HepG2 (cell line): ENCODE measurements around the gene KRTAP1-5. TPM values are rescaled to one million over a fixed set of nuclear protein-coding genes. Genes with fewer than 3 reads are reported as not detected.

Experiments
- CEBPB ChIP-seq: IDR thresholded peaks from 2 replicates; pipeline ENCODE4 v1.6.1; 2011; ENCODE audit warnings: low read depth, low read length, improper control_type of control experiment, borderline replicate concordance
- DRAP1 ChIP-seq: IDR thresholded peaks from 2 replicates; pipeline ENCODE4 v1.6.1; 2016; ENCODE audit warnings: missing genetic modification reagents, missing compliant biosample characterization
- E2F1 ChIP-seq: sonication (generic); formaldehyde crosslinking; IDR thresholded peaks from 2 replicates; pipeline ENCODE4 v1.5.0; 2020; ENCODE audit warnings: missing genetic modification reagents
- ELK4 ChIP-seq: sonication (generic); formaldehyde crosslinking; IDR thresholded peaks from 2 replicates; pipeline ENCODE4 v1.9.0; 2021; ENCODE audit warnings: missing genetic modification reagents, borderline replicate concordance
- GTF3A ChIP-seq: sonication (generic); formaldehyde crosslinking; conservative IDR thresholded peaks from 2 replicates; pipeline ENCODE4 v1.4.0; 2020; ENCODE audit warnings: mild to moderate bottlenecking, missing genetic modification reagents
- HOMEZ ChIP-seq: IDR thresholded peaks from 2 replicates; pipeline ENCODE4 v1.6.1; 2016; ENCODE audit warnings: low read depth
- IKZF5 ChIP-seq: IDR thresholded peaks from 2 replicates; pipeline ENCODE4 v1.6.1; 2018; ENCODE audit warnings: missing genetic modification reagents, mild to moderate bottlenecking, missing compliant biosample characterization
- MED8 ChIP-seq: sonication (generic); formaldehyde crosslinking; IDR thresholded peaks from 2 replicates; pipeline ENCODE4 v1.8.1; 2023; ENCODE audit warnings: mild to moderate bottlenecking, missing genetic modification reagents; ENCODE audit not compliant: insufficient replicate concordance
- ONECUT2 ChIP-seq: sonication (generic); formaldehyde crosslinking; IDR thresholded peaks from 2 replicates; pipeline ENCODE4 v1.4.0; 2020; ENCODE audit warnings: missing genetic modification reagents
- PCBP1 ChIP-seq: fragments of 200-400 bp; formaldehyde crosslinking; IDR thresholded peaks from 2 replicates; pipeline ENCODE4 v1.6.1; 2017; ENCODE audit warnings: mild to moderate bottlenecking, low read depth, low read length, borderline replicate concordance
- PRMT3 ChIP-seq: sonication (generic); formaldehyde crosslinking; IDR thresholded peaks from 2 replicates; pipeline ENCODE4 v1.8.1; 2022; ENCODE audit warnings: low read depth, mild to moderate bottlenecking, moderate library complexity, missing genetic modification reagents, borderline replicate concordance
- RBAK ChIP-seq: sonication (generic); formaldehyde crosslinking; IDR thresholded peaks from 2 replicates; pipeline ENCODE4 v1.5.1; 2020; ENCODE audit warnings: mild to moderate bottlenecking, missing genetic modification reagents
- REXO4 ChIP-seq: sonication (generic); formaldehyde crosslinking; IDR thresholded peaks from 2 replicates; pipeline ENCODE4 v1.8.0; 2022; ENCODE audit warnings: missing genetic modification reagents, mild to moderate bottlenecking, borderline replicate concordance
- RFX1 ChIP-seq: fragments of 450-650 bp; IDR thresholded peaks from 2 replicates; pipeline ENCODE4 v1.6.1; 2017
- SIX4 ChIP-seq: sonication (generic); formaldehyde crosslinking; IDR thresholded peaks from 2 replicates; pipeline ENCODE4 v1.4.0; 2020; ENCODE audit warnings: missing genetic modification reagents
- SOX6 ChIP-seq, 2 experiments: fragments of 450-650 bp in 1 of 2; sonication (generic) in 1 of 2; formaldehyde crosslinking in 1 of 2; IDR thresholded peaks; 2 replicates each; pipeline versions ENCODE4 v1.4.0 to v1.6.1; 2017 to 2020; ENCODE audit warnings: antibody characterized with exemption in 1 of 2, mild to moderate bottlenecking in 1 of 2, missing genetic modification reagents in 1 of 2
- TFAP4 ChIP-seq: sonication (generic); IDR thresholded peaks from 2 replicates; pipeline ENCODE4 v1.6.1; 2016; ENCODE audit warnings: low read depth, borderline replicate concordance
- TIGD3 ChIP-seq: sonication (generic); formaldehyde crosslinking; IDR thresholded peaks from 2 replicates; pipeline ENCODE4 v1.5.1; 2020; ENCODE audit warnings: mild to moderate bottlenecking, missing genetic modification reagents, borderline replicate concordance
- YY1 ChIP-seq: IDR thresholded peaks from 2 replicates; pipeline ENCODE4 v1.6.1; 2011; ENCODE audit warnings: low read length, low read depth, moderate library complexity, mild to moderate bottlenecking; ENCODE audit not compliant: insufficient read depth, insufficient replicate concordance
- ZMYM2 ChIP-seq: sonication (generic); formaldehyde crosslinking; IDR thresholded peaks from 2 replicates; pipeline ENCODE4 v1.8.0; 2022; ENCODE audit warnings: mild to moderate bottlenecking, missing genetic modification reagents
- ZNF260 ChIP-seq: sonication (generic); formaldehyde crosslinking; IDR thresholded peaks from 2 replicates; pipeline ENCODE4 v1.4.0; 2020; ENCODE audit warnings: missing genetic modification reagents, low read depth, mild to moderate bottlenecking, borderline replicate concordance
- ZNF296 ChIP-seq: sonication (generic); formaldehyde crosslinking; conservative IDR thresholded peaks from 2 replicates; pipeline ENCODE4 v1.5.0; 2020; ENCODE audit warnings: mild to moderate bottlenecking, missing genetic modification reagents
- polyA plus RNA-seq, 8 experiments: library from polyadenylated mRNA; depleted of rRNA in 3 of 8; stranded (reverse) in 7 of 8; unstranded in 1 of 8; fragments of >200 nt; fragmentation: Illumina TruSeq in 4 of 8; extraction: Trizol in 4 of 8; gene quantifications; 2 replicates each; pipeline versions ENCODE4 v1.2.1 to v1.2.3, GENCODE V29; 2011 to 2016; ENCODE audit warnings: low read depth in 4 of 8, missing spikeins in 1 of 8, mixed read lengths in 1 of 8; ENCODE audit not compliant: insufficient read depth in 1 of 8
- total RNA-seq, 5 experiments: library from RNA; depleted of rRNA; stranded (reverse); fragments of >200 nt; fragmentation: Illumina TruSeq; extraction: Trizol; gene quantifications; 2 replicates each; pipeline ENCODE4 v1.2.3, GENCODE V29; 2016; ENCODE audit warnings: low read depth in 1 of 5

The KRTAP1-5 gene
- total and polyA plus RNA-seq, 2 of the 13 experiments (the other 11 are each of a cell fraction or from before 2014, with no cell fraction given), result 0.09 TPM; not detected in 1

- TF ChIP-seq MED8, result no peak
- TF ChIP-seq ZNF296 (CRISPR knock-in tag), result no peak
- no peak for TF ChIP-seq PRMT3 (CRISPR knock-in tag)
- no peak for TF ChIP-seq REXO4
- TF ChIP-seq ONECUT2 (CRISPR knock-in tag), result peak; percentile 32; the same call in 1 of the 2 replicates
- no peak for TF ChIP-seq RFX1
- no peak for TF ChIP-seq TIGD3 (CRISPR knock-in tag)
- no peak for TF ChIP-seq PCBP1
- no peak for TF ChIP-seq IKZF5
- peak; percentile 77; the same call in 1 of the 2 replicates for TF ChIP-seq HOMEZ (CRISPR knock-in tag)
- TF ChIP-seq DRAP1, result no peak
- no peak for TF ChIP-seq ELK4 (CRISPR knock-in tag)
- no peak for TF ChIP-seq GTF3A
- TF ChIP-seq RBAK (CRISPR knock-in tag), result no peak
- no peak for TF ChIP-seq CEBPB
- TF ChIP-seq TFAP4, result no peak
- TF ChIP-seq E2F1 (CRISPR knock-in tag), result no peak
- TF ChIP-seq SOX6 (IDR thresholded peaks at IDR 0.05), result no peak
- peak; percentile 100 for TF ChIP-seq SOX6 (CRISPR knock-in tag; IDR thresholded peaks at IDR 0.05)
- TF ChIP-seq YY1, result no peak
- no peak for TF ChIP-seq ZMYM2
- TF ChIP-seq SIX4 (CRISPR knock-in tag), result 0 out of 2 replicates have a peak, but pooled peaks have one; percentile 34
- TF ChIP-seq ZNF260 (CRISPR knock-in tag), result no peak
Measured at GRCh38 chr17:41009301-41009760, 17.7 kb downstream of the KRTAP1-5 start (continued).
